Activated naive CD4-positive, alpha-beta T cell treated with anti-CD3 and anti-CD28 coated beads, Interleukin-2, amount 50 U/mL, for 24 hours (primary cell): ENCODE measurements around the gene POLR2J3.
"Not testable (repeated sequence)": the region's sequence is repeated elsewhere in the genome, so short reads cannot be mapped to it uniquely, and the experiment has no call there.

Experiments used
- H3K27ac Mint-ChIP-seq: one replicate; pipeline ENCODE4 v1.8.0; 2021; ENCODE audit warnings: mild to moderate bottlenecking, mixed read lengths
- H3K27me3 Mint-ChIP-seq: one replicate; pipeline ENCODE4 v1.8.0; 2021; ENCODE audit warnings: mixed read lengths
- H3K36me3 Mint-ChIP-seq: one replicate; pipeline ENCODE4 v1.8.0; 2021; ENCODE audit warnings: mixed read lengths
- H3K4me1 Mint-ChIP-seq: one replicate; pipeline ENCODE4 v1.8.0; 2021; ENCODE audit warnings: mixed read lengths
- H3K4me3 Mint-ChIP-seq: one replicate; pipeline ENCODE4 v1.8.0; 2021; ENCODE audit warnings: mild to moderate bottlenecking, mixed read lengths
- H3K9me3 Mint-ChIP-seq: one replicate; pipeline ENCODE4 v1.8.0; 2021; ENCODE audit warnings: mixed read lengths

The POLR2J3 gene

DNA sequence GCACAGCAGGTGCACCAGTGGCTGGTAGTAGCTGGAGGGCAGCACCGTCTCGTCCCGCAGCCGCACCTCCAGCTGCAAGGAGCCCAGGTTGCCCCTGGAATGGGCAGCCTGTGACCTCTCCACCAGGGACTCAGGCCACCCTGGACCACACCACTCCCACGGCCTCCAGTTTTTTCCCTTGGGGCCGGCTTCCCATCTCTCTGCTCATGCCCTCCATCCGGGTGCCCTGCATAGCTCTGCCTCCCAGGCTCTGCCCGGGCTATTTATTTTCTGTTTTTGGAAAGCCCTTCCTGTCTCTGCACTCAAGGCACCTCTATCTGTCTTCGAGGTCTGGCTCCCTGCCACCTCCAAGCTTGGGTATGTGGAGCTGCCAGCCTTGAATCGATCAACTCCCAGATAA, 23.7 kb upstream of the POLR2J3 start:
- not testable (repeated sequence) for H3K27ac Mint-ChIP-seq, H3K9me3 Mint-ChIP-seq, H3K27me3 Mint-ChIP-seq

DNA sequence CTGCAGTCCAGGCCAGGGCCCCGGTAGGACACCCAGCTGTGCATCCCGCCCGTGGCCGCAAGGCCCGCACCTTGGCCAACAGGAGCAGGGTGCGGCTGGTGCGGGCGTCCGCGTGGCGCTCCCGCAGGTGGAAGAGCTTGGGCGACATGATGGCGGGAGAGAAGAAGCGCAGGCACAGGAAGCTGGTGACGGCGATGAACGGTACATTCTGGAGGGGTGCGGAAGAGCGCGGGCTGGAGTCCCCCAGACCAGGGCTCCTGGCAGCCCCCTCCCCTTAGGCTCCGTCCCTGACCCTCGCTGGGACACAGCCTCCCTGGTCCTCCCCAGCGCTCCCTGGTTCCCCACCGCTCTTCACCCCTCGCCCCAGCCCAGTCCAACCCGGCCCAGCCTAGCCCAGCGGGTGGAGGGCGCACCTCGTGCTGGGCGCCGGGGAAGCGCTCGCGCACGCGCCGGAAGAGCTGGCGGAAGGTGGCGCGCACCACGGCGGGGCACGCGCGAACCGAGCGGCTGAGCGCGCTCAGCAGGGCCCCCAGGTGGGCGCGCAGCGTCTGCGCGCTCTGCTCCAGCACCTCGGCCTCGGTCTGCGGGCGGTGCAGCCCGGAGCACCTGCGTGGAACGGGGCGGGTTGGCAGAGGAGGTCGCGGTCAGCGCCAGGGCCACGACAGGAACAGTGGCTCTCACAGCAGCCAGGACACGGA, 21.4 kb upstream of the POLR2J3 start:
- not testable (repeated sequence) for H3K27ac Mint-ChIP-seq, H3K4me3 Mint-ChIP-seq, H3K27me3 Mint-ChIP-seq, H3K9me3 Mint-ChIP-seq, H3K4me1 Mint-ChIP-seq, H3K36me3 Mint-ChIP-seq

More for the DNA sequence above, 23.7 kb upstream of the POLR2J3 start:
- H3K4me1 Mint-ChIP-seq, H3K4me3 Mint-ChIP-seq, H3K36me3 Mint-ChIP-seq: not testable (repeated sequence)

DNA sequence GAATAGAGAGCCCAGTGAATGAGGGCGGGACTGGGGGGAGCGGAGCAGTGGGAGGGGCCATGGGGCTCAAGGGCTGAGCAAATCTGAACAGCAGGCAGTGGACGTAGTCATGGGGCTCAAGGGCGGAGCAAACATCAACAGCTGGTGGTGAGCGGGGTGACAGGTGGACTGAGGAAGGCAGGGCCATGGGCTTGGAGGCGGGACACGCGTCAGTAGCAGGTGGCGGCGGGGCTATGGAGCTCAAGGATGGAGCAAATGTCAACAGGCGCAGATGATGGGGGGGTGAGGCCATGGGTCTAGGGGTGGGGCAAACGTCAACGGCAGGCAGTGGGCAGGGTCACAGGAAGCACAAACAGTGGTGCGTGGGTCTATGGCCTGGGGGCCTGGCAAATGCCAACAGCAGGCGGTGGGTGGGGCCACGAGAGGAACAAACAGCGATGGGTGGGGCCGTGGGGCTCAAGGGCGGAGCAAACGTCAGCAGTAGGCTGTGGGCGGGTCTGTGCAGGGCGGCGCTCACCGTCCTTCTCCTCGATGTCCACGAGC, 20.2 kb upstream of the POLR2J3 start:
- not testable (repeated sequence) for H3K27ac Mint-ChIP-seq, H3K4me3 Mint-ChIP-seq, H3K36me3 Mint-ChIP-seq, H3K27me3 Mint-ChIP-seq, H3K9me3 Mint-ChIP-seq, H3K4me1 Mint-ChIP-seq

DNA sequence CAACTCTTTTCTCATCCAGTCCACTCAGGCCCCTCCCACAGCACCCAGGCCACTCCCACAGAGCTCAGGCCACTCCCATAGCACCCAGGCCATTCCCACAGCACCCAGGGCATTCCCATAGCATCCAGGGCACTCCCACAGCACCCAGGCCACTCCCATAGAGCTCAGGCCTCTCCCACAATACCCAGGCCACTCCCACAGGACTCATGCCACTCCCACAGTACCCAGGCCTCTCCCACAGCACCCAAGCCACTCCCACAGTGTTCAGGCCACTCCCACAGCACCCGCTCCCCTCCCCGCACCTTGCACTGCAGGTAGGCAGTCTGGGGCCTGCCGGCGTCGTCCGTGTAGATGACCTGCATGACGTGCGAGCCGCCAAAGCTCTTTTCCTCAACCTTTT, 17.5 kb upstream of the POLR2J3 start:
- not testable (repeated sequence) for H3K27me3 Mint-ChIP-seq, H3K4me1 Mint-ChIP-seq, H3K36me3 Mint-ChIP-seq, H3K4me3 Mint-ChIP-seq, H3K27ac Mint-ChIP-seq, H3K9me3 Mint-ChIP-seq

DNA sequence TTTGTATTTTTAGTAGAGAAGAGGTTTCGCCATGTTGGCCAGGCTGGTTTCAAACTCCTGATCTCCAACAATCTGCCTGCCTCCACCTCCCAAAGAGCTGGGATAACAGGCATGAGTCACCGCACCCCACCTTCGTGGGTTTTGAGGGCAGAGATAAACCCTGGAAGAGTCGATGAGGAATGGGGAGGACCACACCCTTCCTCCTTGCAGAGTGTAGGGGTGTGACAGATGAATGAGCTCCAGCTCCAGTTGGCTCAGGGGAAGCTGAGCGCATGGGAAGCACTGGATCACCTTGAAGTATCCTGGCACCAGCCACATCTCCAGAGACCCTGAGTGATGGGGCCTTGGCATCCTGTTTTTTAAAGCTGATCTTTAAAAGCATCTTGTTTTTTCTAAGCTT, 11.1 kb upstream of the POLR2J3 start:
- not testable (repeated sequence) for H3K4me3 Mint-ChIP-seq, H3K27me3 Mint-ChIP-seq, H3K4me1 Mint-ChIP-seq, H3K9me3 Mint-ChIP-seq, H3K27ac Mint-ChIP-seq, H3K36me3 Mint-ChIP-seq

DNA sequence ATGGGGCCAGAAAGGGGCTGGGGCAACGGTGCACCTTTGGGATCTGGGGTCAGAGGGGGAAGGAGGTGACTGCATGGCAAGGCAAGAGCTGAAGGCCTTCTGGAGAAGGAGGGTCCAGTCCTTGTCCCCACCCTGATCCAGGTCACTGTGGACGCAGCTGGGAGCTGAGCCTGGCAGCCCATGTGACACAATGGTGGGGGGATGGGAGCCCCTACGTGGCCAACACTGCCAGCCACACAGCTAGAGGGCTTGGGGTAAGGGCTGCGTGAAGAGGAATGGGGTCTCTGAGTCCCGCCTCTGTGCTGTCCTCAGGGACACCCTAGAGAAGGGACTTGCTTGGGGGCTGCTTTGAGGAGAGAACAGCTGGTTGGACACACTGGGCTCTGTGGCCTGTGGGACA, 9.3 kb upstream of the POLR2J3 start:
- H3K36me3 Mint-ChIP-seq, H3K9me3 Mint-ChIP-seq, H3K27me3 Mint-ChIP-seq, H3K27ac Mint-ChIP-seq, H3K4me3 Mint-ChIP-seq, H3K4me1 Mint-ChIP-seq: not testable (repeated sequence)

DNA sequence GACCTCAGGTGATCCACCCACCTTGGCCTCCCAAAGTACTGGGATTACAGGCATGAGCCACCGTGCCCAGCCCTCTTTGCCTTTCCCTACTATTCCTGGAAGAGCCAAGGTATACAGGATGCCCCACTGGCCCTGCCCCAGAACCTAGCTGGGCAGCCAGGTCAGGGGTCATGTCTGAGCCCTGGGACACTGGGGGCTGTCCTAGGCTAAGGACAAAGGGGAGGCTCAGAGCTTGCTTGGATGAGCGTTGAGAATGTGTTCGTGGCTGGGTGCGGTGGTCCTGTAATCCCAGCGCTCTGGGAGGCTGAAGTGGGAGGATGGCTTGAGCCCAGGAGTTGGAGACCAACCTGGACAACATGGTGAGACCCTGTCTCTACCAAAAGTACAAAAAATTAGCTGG, 6.1 kb upstream of the POLR2J3 start:
- not testable (repeated sequence) for H3K9me3 Mint-ChIP-seq, H3K36me3 Mint-ChIP-seq

DNA sequence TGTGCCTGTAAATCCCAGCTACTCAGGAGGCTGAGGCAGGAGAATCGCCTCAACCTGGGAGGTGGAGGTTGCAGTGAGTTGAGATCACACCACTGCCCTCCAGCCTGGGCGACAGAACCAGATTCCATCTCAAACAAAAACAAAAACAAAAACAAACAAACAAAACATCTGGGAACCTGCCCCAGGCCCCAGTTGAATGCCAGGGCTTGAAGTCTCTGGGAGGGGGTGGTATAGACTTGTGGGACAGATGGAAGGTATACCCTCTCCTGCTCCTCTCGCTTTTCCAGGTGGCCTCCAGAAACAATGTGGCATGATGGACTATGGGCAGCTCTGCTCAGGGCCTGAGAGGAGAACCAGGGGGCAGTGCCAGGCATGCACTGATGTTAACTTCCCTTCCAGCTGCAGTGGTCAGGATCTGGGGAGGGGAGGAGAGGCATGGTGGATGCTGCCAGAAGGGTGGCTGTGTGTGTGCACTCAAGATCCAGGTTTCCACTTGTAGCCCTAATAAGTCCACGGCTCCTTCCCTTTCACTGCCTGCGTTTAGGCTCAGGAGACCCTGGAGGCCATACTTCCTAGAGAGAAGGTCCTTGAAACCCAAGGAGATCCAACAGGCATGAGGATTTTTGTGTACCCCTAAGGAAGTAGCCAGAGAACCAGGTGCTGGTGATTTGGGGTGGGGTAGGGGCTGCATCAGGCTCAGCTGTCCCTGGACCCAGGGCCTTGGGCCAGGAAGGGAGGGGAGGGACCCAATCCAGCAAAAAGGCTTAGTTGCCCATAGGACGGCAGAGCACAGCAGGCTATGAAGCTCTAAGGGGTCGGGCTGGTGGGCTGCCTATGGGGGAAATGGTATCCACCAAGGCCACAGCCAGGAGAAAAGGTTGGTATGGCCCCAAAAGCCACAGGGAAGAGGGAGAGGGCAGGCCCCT, 5.2 kb upstream of the POLR2J3 start:
- H3K4me3 Mint-ChIP-seq, H3K9me3 Mint-ChIP-seq, H3K27ac Mint-ChIP-seq, H3K27me3 Mint-ChIP-seq, H3K36me3 Mint-ChIP-seq, H3K4me1 Mint-ChIP-seq: not testable (repeated sequence)

More for the DNA sequence above, 6.1 kb upstream of the POLR2J3 start:
- not testable (repeated sequence) for H3K4me3 Mint-ChIP-seq, H3K27me3 Mint-ChIP-seq, H3K4me1 Mint-ChIP-seq
- H3K27ac Mint-ChIP-seq: peak overlapping the region; percentile 51

DNA sequence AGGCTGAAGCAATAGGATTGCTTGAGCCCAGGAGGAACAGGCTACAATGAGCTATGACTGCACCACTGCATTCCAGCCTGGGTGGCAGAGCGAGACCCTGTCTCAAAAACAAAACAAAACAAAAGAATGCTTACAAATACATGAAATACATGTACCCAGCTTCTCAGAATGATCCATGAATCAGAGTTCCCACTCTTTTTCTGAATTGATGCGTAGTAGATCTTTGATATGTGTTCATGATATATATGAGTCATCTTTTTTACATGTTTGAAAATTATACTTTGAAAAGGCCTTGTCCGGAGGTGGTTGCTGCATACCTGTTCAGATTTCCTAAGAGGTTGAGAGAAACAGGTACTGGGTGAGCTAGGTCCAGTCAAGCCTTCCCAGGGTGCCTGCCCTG, 4.0 kb upstream of the POLR2J3 start:
- not testable (repeated sequence) for H3K27ac Mint-ChIP-seq, H3K36me3 Mint-ChIP-seq, H3K9me3 Mint-ChIP-seq, H3K4me1 Mint-ChIP-seq, H3K27me3 Mint-ChIP-seq, H3K4me3 Mint-ChIP-seq

DNA sequence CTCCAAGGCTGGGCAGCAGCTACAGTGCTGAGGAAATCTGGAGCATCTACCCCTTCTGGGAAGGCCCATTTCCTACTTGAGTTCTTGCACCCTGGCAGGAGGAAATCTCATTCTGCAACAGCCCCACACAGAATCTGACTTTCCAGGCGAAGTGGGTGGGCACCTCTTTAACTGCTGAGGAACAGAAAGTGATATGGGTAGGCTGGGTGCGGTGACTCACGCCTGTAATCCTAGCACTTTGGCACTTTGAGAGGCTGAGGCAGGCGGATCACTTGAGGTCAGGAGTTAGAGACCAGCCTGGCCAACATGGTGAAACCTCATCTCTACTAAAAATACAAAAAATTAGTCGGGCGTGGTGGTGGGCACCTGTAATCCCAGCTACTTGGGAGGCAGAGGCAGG, 2.2 kb upstream of the POLR2J3 start:
- H3K27ac Mint-ChIP-seq, H3K4me3 Mint-ChIP-seq, H3K36me3 Mint-ChIP-seq, H3K27me3 Mint-ChIP-seq, H3K9me3 Mint-ChIP-seq, H3K4me1 Mint-ChIP-seq: not testable (repeated sequence)

DNA sequence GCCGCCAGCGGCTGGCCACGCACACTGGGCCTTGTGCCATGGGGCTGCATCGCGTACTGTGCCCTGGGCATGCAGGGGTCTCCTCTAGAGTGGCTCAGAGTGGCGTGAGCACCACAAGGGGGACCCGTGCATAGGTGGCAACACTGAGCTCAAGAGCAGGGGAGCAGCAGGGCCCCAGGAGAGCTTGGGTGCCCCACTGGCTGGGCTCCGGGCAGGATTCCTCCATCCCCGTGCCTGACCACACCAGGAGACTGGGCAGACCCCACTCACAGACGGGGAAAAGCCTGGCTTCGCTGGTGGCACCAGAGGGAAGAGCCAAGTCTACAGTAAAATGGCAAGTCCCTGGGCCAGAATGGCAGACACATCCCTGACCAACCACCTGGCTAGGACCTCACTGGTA, 3.8 kb downstream of the POLR2J3 start:
- H3K36me3 Mint-ChIP-seq, H3K4me3 Mint-ChIP-seq, H3K27ac Mint-ChIP-seq: not testable (repeated sequence)

DNA sequence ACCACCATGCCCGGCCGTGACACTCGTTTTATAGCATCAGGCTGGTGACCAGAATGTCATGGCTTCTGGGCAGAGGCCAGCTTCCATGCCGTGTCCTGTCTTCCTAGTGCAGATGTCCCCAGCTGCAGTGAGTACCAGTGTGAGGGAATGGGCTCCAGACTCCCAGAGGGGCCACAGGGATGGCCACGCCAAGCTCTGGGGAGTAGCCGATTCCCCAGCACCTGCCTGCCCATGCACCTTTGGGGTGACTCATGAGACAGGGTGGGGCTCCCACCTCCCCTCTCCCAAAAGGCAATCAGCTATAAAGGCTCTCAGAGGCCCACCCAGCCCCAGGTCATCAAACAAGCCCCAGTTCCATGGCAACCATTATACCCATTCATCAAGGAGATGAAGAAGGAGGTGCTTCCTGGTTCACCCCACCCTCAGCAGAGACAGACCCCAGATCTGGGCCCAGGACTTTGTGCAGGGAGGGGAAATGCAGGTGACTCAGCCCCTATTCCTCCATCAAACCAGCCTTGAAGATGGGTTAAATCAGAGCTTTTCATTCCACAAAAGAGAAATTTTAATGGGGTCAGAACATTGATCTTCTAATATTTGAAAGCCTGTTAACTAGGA, 21.5 kb downstream of the POLR2J3 start, which contains the start of gene SPDYE2:
TSS of gene SPDYE2 (plus strand) at position 419 of the 615 bp plus-strand sequence. CDS start 2,030 bp downstream, outside the sequence.
- not testable (repeated sequence) for H3K4me1 Mint-ChIP-seq, H3K36me3 Mint-ChIP-seq

More for the DNA sequence above, 3.8 kb downstream of the POLR2J3 start:
- H3K4me1 Mint-ChIP-seq, H3K27me3 Mint-ChIP-seq, H3K9me3 Mint-ChIP-seq: not testable (repeated sequence)

DNA sequence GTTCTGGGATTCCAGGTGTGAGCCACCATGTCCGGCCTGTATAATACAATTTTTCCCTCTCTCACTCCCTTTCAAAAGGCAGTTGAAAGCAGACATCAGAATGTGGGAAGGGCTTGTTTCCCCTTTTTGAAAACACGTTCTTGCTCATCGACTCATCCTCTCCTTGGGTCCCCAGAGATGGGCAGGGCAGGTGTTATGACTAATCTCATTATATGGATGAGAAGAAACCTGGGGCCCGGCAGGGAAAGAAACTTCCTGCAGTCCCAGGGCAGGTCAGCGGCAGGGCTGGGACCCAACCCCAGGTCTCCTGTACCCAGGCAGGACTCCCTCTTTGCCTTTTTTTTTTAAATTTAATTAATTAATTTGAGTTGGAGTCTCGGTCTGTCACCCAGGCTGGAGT, 26.0 kb downstream of the POLR2J3 start:
- H3K27me3 Mint-ChIP-seq, H3K4me3 Mint-ChIP-seq, H3K36me3 Mint-ChIP-seq, H3K27ac Mint-ChIP-seq, H3K4me1 Mint-ChIP-seq, H3K9me3 Mint-ChIP-seq: not testable (repeated sequence)

More for the DNA sequence above, 21.5 kb downstream of the POLR2J3 start, which contains the start of gene SPDYE2:
- not testable (repeated sequence) for H3K4me3 Mint-ChIP-seq, H3K27ac Mint-ChIP-seq, H3K27me3 Mint-ChIP-seq, H3K9me3 Mint-ChIP-seq

DNA sequence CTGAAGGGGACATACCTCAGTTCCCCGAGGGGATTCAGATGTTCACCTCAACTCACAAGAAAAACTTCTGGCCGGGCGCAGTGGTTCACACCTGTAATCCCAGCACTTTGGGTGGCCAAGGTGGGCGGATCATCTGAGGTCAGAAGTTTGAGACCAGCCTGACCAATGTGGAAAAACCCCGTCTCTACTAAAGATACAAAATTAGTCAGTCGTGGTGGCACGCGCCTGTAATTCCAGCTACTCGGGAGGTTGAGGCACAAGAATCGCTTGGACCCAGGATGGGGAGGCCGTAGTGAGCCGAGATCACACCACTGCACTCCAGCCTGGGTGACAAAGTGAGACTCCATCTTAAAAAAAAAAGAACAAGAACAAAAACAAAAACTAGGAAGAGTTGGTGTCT, 27.1 kb downstream of the POLR2J3 start:
- H3K4me1 Mint-ChIP-seq, H3K4me3 Mint-ChIP-seq, H3K9me3 Mint-ChIP-seq, H3K27me3 Mint-ChIP-seq, H3K36me3 Mint-ChIP-seq, H3K27ac Mint-ChIP-seq: not testable (repeated sequence)

DNA sequence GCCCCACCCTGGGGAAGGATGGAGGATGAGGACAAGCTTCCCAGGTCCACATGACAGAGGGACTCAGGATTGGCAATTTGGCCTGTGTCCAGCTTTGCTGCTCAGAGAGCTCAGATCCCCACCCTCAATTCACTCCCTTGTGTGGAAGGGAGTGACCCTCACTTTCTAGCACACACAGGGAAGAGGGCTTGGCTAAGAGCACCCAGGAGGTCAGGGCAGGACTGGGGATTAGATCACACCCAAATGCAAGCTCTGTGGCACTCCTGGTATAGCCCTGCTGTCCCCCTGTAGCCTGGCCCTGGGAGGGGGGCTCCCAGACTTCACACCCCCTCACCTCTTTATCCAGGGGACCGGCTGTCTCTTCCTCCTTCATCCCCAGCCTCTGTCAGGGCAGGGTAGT, 28.0 kb downstream of the POLR2J3 start:
- H3K27ac Mint-ChIP-seq, H3K4me1 Mint-ChIP-seq, H3K27me3 Mint-ChIP-seq, H3K36me3 Mint-ChIP-seq, H3K9me3 Mint-ChIP-seq, H3K4me3 Mint-ChIP-seq: not testable (repeated sequence)

DNA sequence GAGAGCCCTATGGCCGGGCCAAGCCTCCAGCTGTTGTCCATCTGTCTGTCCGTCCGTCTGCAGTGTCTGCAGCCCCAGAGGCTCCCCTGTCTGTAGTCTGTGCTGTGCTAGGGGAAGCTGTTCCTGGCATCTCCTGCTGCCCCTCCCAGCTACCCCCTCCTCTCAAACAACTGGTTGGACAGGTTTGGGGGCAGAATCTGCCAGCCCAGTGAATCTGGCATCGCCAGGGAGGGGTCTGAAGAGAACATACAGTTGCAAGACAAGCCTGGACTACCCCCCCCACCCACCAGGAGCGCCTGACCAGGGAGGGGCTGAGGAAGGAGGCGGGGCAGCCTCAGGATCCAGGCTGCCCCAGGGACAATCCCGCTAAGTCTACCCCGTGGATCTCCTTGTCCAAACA, 28.8 kb downstream of the POLR2J3 start, which contains the start of gene UPK3BL2:
TSS of gene UPK3BL2 (minus strand) at position 101 of the 400 bp plus-strand sequence. CDS start at position 41, 60 bp downstream.
- not testable (repeated sequence) for H3K27ac Mint-ChIP-seq, H3K36me3 Mint-ChIP-seq, H3K9me3 Mint-ChIP-seq, H3K27me3 Mint-ChIP-seq, H3K4me1 Mint-ChIP-seq, H3K4me3 Mint-ChIP-seq
